ENCODE measurements around the gene CASP10. TPM values are rescaled to one million over a fixed set of nuclear protein-coding genes. Genes with fewer than 3 reads are reported as not detected.
"Not testable (repeated sequence)": the region's sequence is repeated elsewhere in the genome, so short reads cannot be mapped to it uniquely, and the experiment has no call there.

The CASP10 gene
- 31.6 TPM for total RNA-seq
- long read RNA-seq, full-length matches to known transcripts = 9 of 19 reads
- long read RNA-seq, partial matches to known transcripts = 1 of 19 reads
- long read RNA-seq, other reads (novel, unspliced or antisense) = 9 of 19 reads

GRCh38 chr2:201182650-201183364, at the start of gene CASP10:
Gene CASP10 (plus strand): TSS chr2:201183141. CDS start chr2:201185778, 2,637 bp downstream.
- TF ChIP-seq CTCF (IDR thresholded peaks at IDR 0.05) = peak; percentile 60
- ATAC-seq (peak; percentile 91), DNase-seq (no peak)
- Histone ChIP-seq H3K27me3 (no peaks in the 10 kb centered on the region), H3K9me3 (no peaks in the 10 kb centered on the region), H3K4me1 (peaks cover 27% of the 10 kb centered on the region), H3K4me3 (peak within 1 kb of the TSS; percentile 67), H3K36me3 (peaks cover 5% of the 10 kb centered on the region), H3K27ac (peak within 1 kb of the TSS; percentile 78)
- intact Hi-C loops (cut with DNase I) = no loop called here

GRCh38 chr2:201135386-201135785, 47.6 kb upstream of the CASP10 start:
- ATAC-seq (no peak), DNase-seq (no peak)
- Histone ChIP-seq H3K4me1 (peaks cover 69% of the 10 kb centered on the region), H3K36me3 (peaks cover 82% of the 10 kb centered on the region), H3K27me3 (no peaks in the 10 kb centered on the region), H3K9me3 (no peaks in the 10 kb centered on the region), H3K27ac (peak overlapping the region; percentile 55), H3K4me3 (no peak overlapping the region)
- TF ChIP-seq CTCF (IDR thresholded peaks at IDR 0.05) = no peak
- intact Hi-C loops (cut with DNase I) = no loop called here

- no peaks in the 10 kb centered on the region for H3K9me3 ChIP-seq
- peak overlapping the region; percentile 14 for H3K27ac ChIP-seq
- peaks cover 57% of the 10 kb centered on the region for H3K4me1 ChIP-seq
- peaks cover 94% of the 10 kb centered on the region for H3K36me3 ChIP-seq
- DNase-seq (no peak), ATAC-seq (no peak)
- intact Hi-C loops (cut with DNase I) = no loop called here
- no peak overlapping the region for H3K4me3 ChIP-seq
- H3K27me3 ChIP-seq = no peaks in the 10 kb centered on the region
- no peak for TF ChIP-seq CTCF (IDR thresholded peaks at IDR 0.05)
These were observed 46.0 kb upstream of the CASP10 start for GRCh38 chr2:201136889-201137321.

- Histone ChIP-seq H3K27me3 (no peaks in the 10 kb centered on the region), H3K4me3 (no peak overlapping the region), H3K9me3 (no peaks in the 10 kb centered on the region), H3K27ac (no peak overlapping the region), H3K4me1 (peaks cover 49% of the 10 kb centered on the region), H3K36me3 (peaks cover 96% of the 10 kb centered on the region)
- intact Hi-C loops (cut with DNase I) = no loop called here
- TF ChIP-seq CTCF (IDR thresholded peaks at IDR 0.05) = no peak
- no peak for DNase-seq
- ATAC-seq = peak; percentile 29
These were observed 45.2 kb upstream of the CASP10 start for GRCh38 chr2:201137505-201138400.

- Histone ChIP-seq H3K9me3 (no peaks in the 10 kb centered on the region), H3K4me3 (no peak overlapping the region), H3K27me3 (no peaks in the 10 kb centered on the region), H3K36me3 (peaks cover 96% of the 10 kb centered on the region), H3K4me1 (peaks cover 41% of the 10 kb centered on the region), H3K27ac (peak overlapping the region; percentile 48)
- DNase-seq (no peak), ATAC-seq (peak; percentile 23)
- no peak for TF ChIP-seq CTCF (IDR thresholded peaks at IDR 0.05)
- intact Hi-C loops (cut with DNase I) = no loop called here
These were observed 44.5 kb upstream of the CASP10 start for GRCh38 chr2:201138401-201138970.

GRCh38 chr2:201138986-201139781, 43.8 kb upstream of the CASP10 start:
- H3K27me3 ChIP-seq; intact Hi-C loops (cut with DNase I); ATAC-seq; H3K4me3 ChIP-seq; H3K9me3 ChIP-seq; DNase-seq: not testable (repeated sequence)
- H3K4me1 ChIP-seq = peaks cover 34% of the 10 kb centered on the region
- H3K36me3 ChIP-seq = peaks cover 96% of the 10 kb centered on the region
- H3K27ac ChIP-seq = peak overlapping the region; percentile 59
